Body of pancreas (tissue), 4 donors: ENCODE data around the gene TMEM238L.

Experiments used
- CTCF ChIP-seq, 7 experiments: fragments of 450-650 bp in 4 of 7; fragments of 200-600 bp in 3 of 7; sonication (generic) in 3 of 7; IDR thresholded peaks; one replicate each; pipeline ENCODE4 v1.5.1; 2016 to 2019; ENCODE audit warnings: antibody characterized with exemption in 7 of 7
- POLR2A ChIP-seq, 3 donors: fragments of 450-650 bp; IDR thresholded peaks; one replicate each; pipeline ENCODE4 v1.6.1; 2016; ENCODE audit warnings: antibody characterized with exemption in 3 of 3, mild to moderate bottlenecking in 2 of 3

GRCh38 chr17:10838682-10839081 is 34.8 kb upstream of the TMEM238L start:
- TF ChIP-seq POLR2A (IDR thresholded peaks at IDR 0.05) (no peak), CTCF (IDR thresholded peaks at IDR 0.05) (no peak)
